Endothelial cell of umbilical vein (primary cell): ENCODE results near the gene CYP8B1. TPM values are rescaled to one million over a fixed set of nuclear protein-coding genes. Genes with fewer than 3 reads are reported as not detected.

ENCODE experiments used
- BruUV-seq: library from RNA; stranded (reverse); fragments of 400-500 nt; replicated peaks from 2 replicates; lab custom pipeline; 2021; lab: Mats Ljungman, UMichigan
- CTCF ChIA-PET: fragments of 300-600, 350-600 bp; sonication (Branson Sonifier 250); formaldehyde crosslinking; loops from one replicate; lab custom pipeline; 2021; ENCODE audit warnings: antibody characterized with exemption, inconsistent platforms; lab: Charles Lee
- POLR2A ChIA-PET: fragments of 300-600, 350-600 bp; sonication (Branson Sonifier 250); formaldehyde crosslinking; loops from one replicate; lab custom pipeline; 2021; ENCODE audit warnings: antibody characterized with exemption, inconsistent platforms; lab: Charles Lee
- DNase-seq: peaks from one replicate; pipeline ENCODE4 v3.0.0-alpha.2; 2011; ENCODE audit warnings: low read depth, low spot score
- FAIRE-seq: peaks from 2 replicates; lab custom pipeline; 2011; peaks lifted over from hg19 to GRCh38; lab: Jason Lieb, UNC
- H2AFZ ChIP-seq: 2 replicates; pipeline ENCODE4 v1.6.0; 2012; ENCODE audit warnings: low read depth, low read length, control low read depth, inconsistent platforms
- H3K27ac ChIP-seq: 2 replicates; pipeline ENCODE4 v1.5.1; 2011; ENCODE audit warnings: low read depth, mild to moderate bottlenecking, control low read depth, low read length, moderate library complexity; ENCODE audit not compliant: insufficient read depth
- H3K27me3 ChIP-seq, 2 experiments: 2 replicates each; pipeline versions ENCODE4 v1.6.0 to v1.6.1; 2011; ENCODE audit warnings: low read length in 2 of 2, mixed read lengths in 1 of 2; ENCODE audit not compliant: control insufficient read depth in 2 of 2, insufficient read depth in 2 of 2
- H3K36me3 ChIP-seq, 2 experiments: 2 replicates in 1 of 2; 3 replicates in 1 of 2; pipeline ENCODE4 v1.5.1; 2011; ENCODE audit warnings: low read length in 2 of 2, mild to moderate bottlenecking in 1 of 2, moderate library complexity in 1 of 2; ENCODE audit not compliant: control insufficient read depth in 2 of 2, insufficient read depth in 2 of 2; ENCODE audit errors: extremely low read depth in 1 of 2
- H3K4me1 ChIP-seq: 3 replicates; pipeline ENCODE4 v1.5.1; 2011; ENCODE audit warnings: mild to moderate bottlenecking, low read length; ENCODE audit not compliant: control insufficient read depth, insufficient read depth; ENCODE audit errors: extremely low read depth
- H3K4me2 ChIP-seq: 2 replicates; pipeline ENCODE4 v1.6.1; 2011; ENCODE audit warnings: low read length, control low read depth, mixed read lengths; ENCODE audit not compliant: insufficient read depth
- H3K4me3 ChIP-seq, 3 experiments: fragments of 200-600 bp in 1 of 3; sonication (generic), shearing (Covaris generic) in 1 of 3; replicated peaks in 1 of 3; 2 replicates each; pipeline ENCODE4 v1.5.1; 2011 to 2016; ENCODE audit warnings: control low read depth in 3 of 3, low read length in 3 of 3, mild to moderate bottlenecking in 2 of 3, inconsistent platforms in 1 of 3, low read depth in 1 of 3, moderate library complexity in 1 of 3; ENCODE audit not compliant: insufficient read depth in 1 of 3
- H3K79me2 ChIP-seq: 2 replicates; pipeline ENCODE4 v1.6.0; 2012; ENCODE audit warnings: low read length, inconsistent platforms; ENCODE audit not compliant: control insufficient read depth, insufficient read depth
- H3K9ac ChIP-seq: replicated peaks from 2 replicates; pipeline ENCODE3; 2011; ENCODE audit warnings: low read length, control low read depth; ENCODE audit not compliant: insufficient read depth; ENCODE audit errors: extremely low read depth
- H3K9me1 ChIP-seq: replicated peaks from 3 replicates; pipeline ENCODE4 v1.6.0; 2011; ENCODE audit warnings: mild to moderate bottlenecking, low read length; ENCODE audit not compliant: control insufficient read depth, insufficient read depth; ENCODE audit errors: extremely low read depth
- H3K9me3 ChIP-seq: replicated peaks from 2 replicates; pipeline ENCODE4 v1.5.1; 2012; ENCODE audit warnings: low read length, inconsistent platforms; ENCODE audit not compliant: control insufficient read depth, insufficient read depth
- H4K20me1 ChIP-seq: replicated peaks from 2 replicates; pipeline ENCODE3; 2011; ENCODE audit warnings: mild to moderate bottlenecking, low read length; ENCODE audit not compliant: control insufficient read depth, insufficient read depth; ENCODE audit errors: extremely low read depth
- CTCF ChIP-seq, 2 donors: IDR thresholded peaks; 1 replicate in 1 of 2; 2 replicates in 1 of 2; pipeline ENCODE4 v1.5.1; 2011; ENCODE audit warnings: low read length in 2 of 2, mild to moderate bottlenecking in 2 of 2, moderate library complexity in 2 of 2, control low read depth in 1 of 2, inconsistent platforms in 1 of 2, low read depth in 1 of 2; ENCODE audit not compliant: insufficient read depth in 1 of 2; ENCODE audit errors: extremely low read depth in 1 of 2
- EZH2 ChIP-seq: IDR thresholded peaks from 2 replicates; pipeline ENCODE4 v1.6.1; 2012; ENCODE audit warnings: borderline replicate concordance, low read depth, mild to moderate bottlenecking, moderate library complexity, low read length, inconsistent platforms; ENCODE audit not compliant: severe bottlenecking
- FOS ChIP-seq: IDR thresholded peaks from 2 replicates; pipeline ENCODE4 v1.6.1; 2011; ENCODE audit warnings: mild to moderate bottlenecking, low read length, moderate library complexity, borderline replicate concordance; ENCODE audit not compliant: insufficient read depth
- GATA2 ChIP-seq: IDR thresholded peaks from 2 replicates; pipeline ENCODE4 v1.7.0; 2011; ENCODE audit warnings: low read depth, mild to moderate bottlenecking, moderate library complexity, mixed read lengths, low read length; ENCODE audit not compliant: insufficient read length, insufficient read depth
- JUN ChIP-seq: IDR thresholded peaks from 2 replicates; pipeline ENCODE4 v1.6.1; 2011; ENCODE audit warnings: borderline replicate concordance, low read depth; ENCODE audit not compliant: insufficient read length, insufficient read depth
- MAX ChIP-seq: IDR thresholded peaks from 2 replicates; pipeline ENCODE4 v1.6.1; 2011; ENCODE audit not compliant: insufficient read depth, insufficient read length
- MYC ChIP-seq: IDR thresholded peaks from one replicate; pipeline ENCODE4 v1.6.1; 2011; ENCODE audit warnings: mild to moderate bottlenecking, low read depth, low read length
- POLR2A ChIP-seq: IDR thresholded peaks from 2 replicates; pipeline ENCODE4 v1.6.1; 2012; ENCODE audit warnings: low read depth, mild to moderate bottlenecking, control low read depth, low read length
- POLR2AphosphoS5 ChIP-seq: IDR thresholded peaks from 2 replicates; pipeline ENCODE4 v1.6.1; 2012; ENCODE audit warnings: low read depth, mild to moderate bottlenecking, control low read depth, low read length, moderate library complexity; ENCODE audit not compliant: insufficient read depth
- dilution Hi-C: fragments of 300-500 bp; cut with MboI; formaldehyde crosslinking; loops from one replicate; pipeline ENCODE4 v1.15.0; 2019; ENCODE audit warnings: low sequenced_read_pairs; ENCODE audit not compliant: extremely low pct_ligation_motif_present
- intact Hi-C: fragments of 100-400 bp; cut with micrococcal nuclease; formaldehyde crosslinking; loops from one replicate; pipeline ENCODE4 v1.10.0; 2022
- polyA plus RNA-seq, 4 experiments: library from polyadenylated mRNA; depleted of rRNA in 3 of 4; stranded (reverse) in 3 of 4; unstranded in 1 of 4; fragments of >200 nt; gene quantifications; 2 replicates each; pipeline versions ENCODE4 v1.2.1 to v1.2.3, GENCODE V29; 2011 to 2012; ENCODE audit warnings: missing spikeins in 1 of 4
- total RNA-seq: library from RNA; stranded (reverse); gene quantifications from 2 replicates; pipeline ENCODE4 v1.2.3, GENCODE V29; 2021

Gene CYP8B1
- total and polyA plus RNA-seq, 2 donors (not counting 3 experiments of a cell fraction or from before 2014, with no cell fraction given), result not detected

DNA sequence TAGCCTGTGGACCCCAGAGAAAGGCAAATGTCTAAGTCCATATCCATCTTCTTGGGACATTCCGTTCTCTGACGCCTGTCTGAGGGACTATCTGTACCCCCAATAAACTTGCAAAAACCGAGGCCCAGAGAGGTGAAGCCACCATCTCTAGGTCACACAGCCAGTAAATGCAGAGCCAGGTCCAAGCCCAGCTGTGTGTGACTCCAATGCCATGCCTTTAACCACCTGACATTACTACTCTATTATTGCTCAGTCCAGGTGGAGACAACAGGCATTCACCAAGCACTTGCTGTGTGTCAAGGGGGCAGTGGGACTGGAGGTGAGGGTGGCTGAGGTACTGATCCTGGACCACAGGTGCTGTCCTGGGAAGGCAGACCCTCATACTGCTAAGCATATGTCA, 25.4 kb downstream of the CYP8B1 start:
- no peak overlapping the region for H3K4me2 ChIP-seq
- H3K27me3 ChIP-seq, result peaks cover 1 to 17% of the 10 kb centered on the region in 2 experiments
- no peaks in the 10 kb centered on the region for H3K9me1 ChIP-seq
- intact Hi-C loops (no loop called here), dilution Hi-C loops (no loop called here)
- no peak overlapping the region for H3K4me3 ChIP-seq
- no TSS peak for BruUV-seq
- POLR2A ChIA-PET, result no interaction called here
- H4K20me1 ChIP-seq, result no peaks in the 10 kb centered on the region
- H3K79me2 ChIP-seq, result no peaks in the 10 kb centered on the region
- DNase-seq, result no peak
- H2AFZ ChIP-seq, result no peak overlapping the region
- FAIRE-seq, result no peak
- no peak overlapping the region for H3K27ac ChIP-seq
- H3K9me3 ChIP-seq, result no peaks in the 10 kb centered on the region
- H3K36me3 ChIP-seq, result no peaks in the 10 kb centered on the region
- no peaks in the 10 kb centered on the region for H3K4me1 ChIP-seq
- CTCF ChIA-PET, result interaction anchor here (5.4 kb wide), 1 partner anchor 11 kb away, joined by 27 read pairs; no protein-coding TSS in a partner anchor
- no peak overlapping the region for H3K9ac ChIP-seq
- no peak for TF ChIP-seq JUN
- no peak for TF ChIP-seq MYC
- no peak for TF ChIP-seq POLR2A
- TF ChIP-seq EZH2, result no peak
- no peak for TF ChIP-seq POLR2AphosphoS5
- no peak for TF ChIP-seq GATA2
- TF ChIP-seq CTCF (IDR thresholded peaks at IDR 0.05; ENCODE audit: extremely low read depth in 1 of 2, insufficient read depth in 1 of 2, low read depth in 1 of 2, low read length in 2 of 2), result no peak
- TF ChIP-seq FOS, result no peak
- no peak for TF ChIP-seq MAX
